GM12864 (cell line): ENCODE results near the gene VGLL2.

ENCODE experiments used
- DNase-seq: peaks from one replicate; pipeline ENCODE4 v3.0.0-alpha.2; 2011; ENCODE audit warnings: low read depth
- H3K4me3 ChIP-seq: 2 replicates; pipeline ENCODE4 v1.5.1; 2011; ENCODE audit warnings: mild to moderate bottlenecking, low read depth, low read length, control low read depth
- CTCF ChIP-seq: IDR thresholded peaks from 2 replicates; pipeline ENCODE4 v1.5.1; 2011; ENCODE audit warnings: low read depth, mild to moderate bottlenecking, moderate library complexity, low read length, control low read depth, inconsistent platforms; ENCODE audit errors: missing control alignments

Gene VGLL2

DNA sequence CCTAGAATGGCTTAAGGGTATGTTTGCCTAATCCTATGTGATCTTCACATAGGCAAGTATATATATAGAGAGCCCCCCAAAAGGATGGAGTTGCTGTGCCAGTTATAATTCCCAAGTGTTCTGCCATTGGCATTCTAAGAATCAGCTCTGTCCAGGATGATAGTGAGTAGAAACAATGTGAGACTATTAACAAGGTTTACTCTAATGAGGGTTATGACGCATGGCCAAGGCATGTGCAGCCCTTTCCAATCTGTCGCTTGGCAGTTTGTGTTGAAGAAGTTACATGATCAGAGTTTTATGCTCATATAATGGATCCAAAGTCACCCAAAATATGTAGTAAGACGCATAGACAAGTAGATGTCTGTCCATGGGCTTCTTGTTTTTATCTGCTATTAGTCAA lies 33.6 kb downstream of the VGLL2 start:
- DNase-seq, result no peak
- TF ChIP-seq CTCF, result no peak
- no peak overlapping the region for H3K4me3 ChIP-seq

- TF ChIP-seq CTCF, result no peak
- DNase-seq, result no peak
- H3K4me3 ChIP-seq, result no peak overlapping the region
Observed at GRCh38 chr6:117303323-117303722, 38.0 kb downstream of the VGLL2 start.

GRCh38 chr6:117304446-117304845 lies 39.1 kb downstream of the VGLL2 start:
- DNase-seq, result no peak
- H3K4me3 ChIP-seq, result no peak overlapping the region
- no peak for TF ChIP-seq CTCF

GRCh38 chr6:117306227-117306790 lies 41.0 kb downstream of the VGLL2 start:
- no peak for DNase-seq
- no peak for TF ChIP-seq CTCF
- H3K4me3 ChIP-seq, result no peak overlapping the region

- DNase-seq, result no peak
- TF ChIP-seq CTCF, result no peak
- no peak overlapping the region for H3K4me3 ChIP-seq
Observed at GRCh38 chr6:117307655-117308054, 42.3 kb downstream of the VGLL2 start.

DNA sequence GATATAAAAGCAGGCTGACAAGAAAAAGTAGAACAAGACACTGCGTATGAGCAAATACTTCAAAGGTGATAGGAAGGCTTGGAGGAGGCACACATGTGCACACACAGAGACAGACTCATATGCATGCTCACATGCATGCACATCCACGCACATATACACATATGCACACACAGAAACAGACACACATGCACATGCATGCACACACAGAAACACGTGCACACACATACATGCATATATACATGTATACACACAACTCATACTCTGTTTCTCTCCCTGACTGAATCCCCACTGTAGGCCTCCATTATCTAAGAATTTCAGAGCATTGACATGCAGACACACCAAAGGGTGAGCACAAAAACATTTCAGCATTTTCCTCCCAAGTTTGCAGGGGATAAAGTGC lies 43.7 kb downstream of the VGLL2 start:
- DNase-seq, result no peak
- TF ChIP-seq CTCF, result no peak
- no peak overlapping the region for H3K4me3 ChIP-seq

DNA sequence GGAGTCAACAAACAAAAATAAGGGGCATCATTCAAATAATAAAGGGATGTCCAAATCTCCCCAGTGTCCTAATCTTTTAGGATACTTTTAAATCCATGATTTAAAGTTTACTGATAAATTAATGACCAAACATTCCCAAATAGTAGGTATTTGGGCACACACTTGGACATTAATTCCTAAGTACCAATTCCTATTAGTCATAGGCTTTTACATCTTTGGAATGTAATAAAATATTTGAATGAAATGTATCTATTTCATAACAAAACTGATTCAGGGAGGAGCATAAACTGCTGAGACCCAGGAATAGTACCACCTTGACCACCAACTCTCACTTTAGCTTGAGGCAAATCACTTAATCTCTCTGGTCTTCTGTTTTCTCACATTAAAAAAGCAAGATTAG lies 44.3 kb downstream of the VGLL2 start:
- no peak overlapping the region for H3K4me3 ChIP-seq
- no peak for DNase-seq
- TF ChIP-seq CTCF, result no peak
